ENCODE measurements around the gene CCDC187.

DNA sequence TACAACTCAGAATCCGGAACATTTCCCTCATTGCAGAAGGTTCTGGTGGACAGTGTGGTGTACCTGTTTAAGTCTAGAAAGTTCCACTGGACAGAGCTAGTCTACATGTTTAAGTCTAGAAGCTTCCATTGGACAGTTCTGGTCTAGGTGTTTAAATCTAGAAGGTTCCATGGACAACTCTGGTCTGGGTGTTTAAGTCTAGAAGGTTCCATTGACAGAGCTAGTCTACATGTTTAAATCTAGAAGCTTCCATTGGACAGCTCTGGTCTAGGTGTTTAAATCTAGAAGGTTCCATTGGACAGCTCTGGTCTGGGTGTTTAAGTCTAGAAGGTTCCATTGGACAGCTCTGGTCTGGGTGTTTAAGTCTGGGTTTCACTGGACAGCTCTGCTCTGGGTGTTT, 25.0 kb downstream of the CCDC187 start:
- TF ChIP-seq POLR2A (IDR thresholded peaks at IDR 0.05) (no peak), POLR2AphosphoS5 (IDR thresholded peaks at IDR 0.05; ENCODE audit: insufficient read depth in 1 of 2, low read depth in 1 of 2) (no peak)
